ENCODE measurements around the gene SPO11. TPM values are rescaled to one million over a fixed set of nuclear protein-coding genes. Genes with fewer than 3 reads are reported as not detected.

SPO11 gene
- polyA plus RNA-seq, 1 donor from 2014 or later, result not detected

- TF ChIP-seq EP300 (conservative IDR thresholded peaks at IDR 0.05; ENCODE audit: poor library complexity, severe bottlenecking), result no peak
These were observed 2.7 kb upstream of the SPO11 start (continued) for GRCh38 chr20:57326667-57327455.

DNA sequence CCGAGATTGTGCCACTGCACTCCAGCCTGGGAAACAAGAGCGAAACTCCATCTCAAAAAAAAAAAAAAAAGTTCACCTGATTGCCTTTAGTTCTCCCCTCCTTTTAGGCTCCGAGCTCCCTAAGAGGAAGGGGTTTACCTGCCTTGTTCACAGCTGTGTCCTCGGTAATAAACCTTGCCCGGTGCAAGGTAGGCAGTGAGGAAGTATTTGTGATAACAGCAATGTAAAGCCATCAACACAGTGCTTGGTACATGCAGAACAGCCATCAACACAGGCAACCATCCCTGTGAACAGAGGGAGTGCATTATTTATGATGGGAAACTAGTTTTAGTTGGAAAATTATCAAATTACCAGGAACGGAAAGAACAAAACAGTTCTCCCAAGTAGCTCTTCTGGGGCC lies 1.8 kb upstream of the SPO11 start:
- no peaks in the 10 kb centered on the region for H3K79me2 ChIP-seq (replicated peaks; ENCODE audit: insufficient read depth, low read length)
- no peaks in the 10 kb centered on the region for H3F3A ChIP-seq (ENCODE audit: insufficient read depth, low read length, poor library complexity, severe bottlenecking)
- H3K4me3 ChIP-seq (ENCODE audit: low read length), result no peak overlapping the region
- no peak overlapping the region for H3K4me2 ChIP-seq (ENCODE audit: low read length)
- no peaks in the 10 kb centered on the region for H3K9me2 ChIP-seq (ENCODE audit: insufficient read depth, low read length)
- no peaks in the 10 kb centered on the region for H3K27me3 ChIP-seq (ENCODE audit: insufficient read depth, low read depth, low read length)
- no peak overlapping the region for H3K9ac ChIP-seq (ENCODE audit: low read length)
- H3K9me3 ChIP-seq (ENCODE audit: low read length), result no peaks in the 10 kb centered on the region
- H3K27ac ChIP-seq (ENCODE audit: low read length), result no peak overlapping the region
- no peaks in the 10 kb centered on the region for H3K36me3 ChIP-seq (ENCODE audit: insufficient read depth, low read length)
- no peaks in the 10 kb centered on the region for H4K20me1 ChIP-seq (ENCODE audit: insufficient read depth)
- no peak for TF ChIP-seq EZH2 (IDR thresholded peaks at IDR 0.05; ENCODE audit: borderline replicate concordance, insufficient read depth, low read length, poor library complexity, severe bottlenecking)
- TF ChIP-seq CTCF (IDR thresholded peaks at IDR 0.05; ENCODE audit: poor library complexity, severe bottlenecking), result no peak
- no peak for TF ChIP-seq MXI1 (conservative IDR thresholded peaks at IDR 0.05; ENCODE audit: poor library complexity, severe bottlenecking)
- TF ChIP-seq RAD21 (conservative IDR thresholded peaks at IDR 0.05), result no peak
- TF ChIP-seq EP300 (conservative IDR thresholded peaks at IDR 0.05; ENCODE audit: poor library complexity, severe bottlenecking), result no peak
- no peak for TF ChIP-seq TAF1 (IDR thresholded peaks at IDR 0.05; ENCODE audit: low read depth)
- TF ChIP-seq SMC3 (conservative IDR thresholded peaks at IDR 0.05; ENCODE audit: poor library complexity), result no peak
- TF ChIP-seq, protein P1, sequence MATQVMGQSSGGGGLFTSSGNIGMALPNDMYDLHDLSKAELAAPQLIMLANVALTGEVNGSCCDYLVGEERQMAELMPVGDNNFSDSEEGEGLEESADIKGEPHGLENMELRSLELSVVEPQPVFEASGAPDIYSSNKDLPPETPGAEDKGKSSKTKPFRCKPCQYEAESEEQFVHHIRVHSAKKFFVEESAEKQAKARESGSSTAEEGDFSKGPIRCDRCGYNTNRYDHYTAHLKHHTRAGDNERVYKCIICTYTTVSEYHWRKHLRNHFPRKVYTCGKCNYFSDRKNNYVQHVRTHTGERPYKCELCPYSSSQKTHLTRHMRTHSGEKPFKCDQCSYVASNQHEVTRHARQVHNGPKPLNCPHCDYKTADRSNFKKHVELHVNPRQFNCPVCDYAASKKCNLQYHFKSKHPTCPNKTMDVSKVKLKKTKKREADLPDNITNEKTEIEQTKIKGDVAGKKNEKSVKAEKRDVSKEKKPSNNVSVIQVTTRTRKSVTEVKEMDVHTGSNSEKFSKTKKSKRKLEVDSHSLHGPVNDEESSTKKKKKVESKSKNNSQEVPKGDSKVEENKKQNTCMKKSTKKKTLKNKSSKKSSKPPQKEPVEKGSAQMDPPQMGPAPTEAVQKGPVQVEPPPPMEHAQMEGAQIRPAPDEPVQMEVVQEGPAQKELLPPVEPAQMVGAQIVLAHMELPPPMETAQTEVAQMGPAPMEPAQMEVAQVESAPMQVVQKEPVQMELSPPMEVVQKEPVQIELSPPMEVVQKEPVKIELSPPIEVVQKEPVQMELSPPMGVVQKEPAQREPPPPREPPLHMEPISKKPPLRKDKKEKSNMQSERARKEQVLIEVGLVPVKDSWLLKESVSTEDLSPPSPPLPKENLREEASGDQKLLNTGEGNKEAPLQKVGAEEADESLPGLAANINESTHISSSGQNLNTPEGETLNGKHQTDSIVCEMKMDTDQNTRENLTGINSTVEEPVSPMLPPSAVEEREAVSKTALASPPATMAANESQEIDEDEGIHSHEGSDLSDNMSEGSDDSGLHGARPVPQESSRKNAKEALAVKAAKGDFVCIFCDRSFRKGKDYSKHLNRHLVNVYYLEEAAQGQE (IDR thresholded peaks at IDR 0.05; ENCODE audit: borderline replicate concordance), result no peak
- TF ChIP-seq POLR2AphosphoS5 (IDR thresholded peaks at IDR 0.05), result no peak
- H2AFZ ChIP-seq (ENCODE audit: low read depth, low read length), result no peak overlapping the region

DNA sequence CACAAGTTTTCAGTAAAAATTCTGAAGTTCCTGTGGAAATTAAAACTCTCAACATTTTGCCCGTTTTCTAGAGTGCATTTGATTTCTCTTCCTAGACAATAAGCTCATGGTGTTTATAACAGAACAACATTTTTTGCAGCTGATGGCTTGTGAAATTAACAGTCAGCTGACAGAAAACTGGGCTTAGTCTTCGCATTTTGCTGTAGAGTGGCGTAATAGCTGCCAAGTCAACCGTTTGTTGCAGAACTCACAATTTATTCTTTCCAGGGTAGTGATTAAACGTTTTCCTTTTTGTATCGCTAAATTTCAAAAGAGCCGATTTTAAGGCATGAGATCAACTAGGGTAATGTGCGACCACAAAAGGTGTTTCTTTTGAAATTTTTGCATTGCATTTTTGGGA lies 1.4 kb downstream of the SPO11 start:
- H3K27ac ChIP-seq (ENCODE audit: low read length), result no peak overlapping the region
- H3K4me3 ChIP-seq (ENCODE audit: low read length), result no peak overlapping the region
- H3K36me3 ChIP-seq (ENCODE audit: insufficient read depth, low read length), result no peaks in the 10 kb centered on the region
- H3K27me3 ChIP-seq (ENCODE audit: insufficient read depth, low read depth, low read length), result no peaks in the 10 kb centered on the region
- no peaks in the 10 kb centered on the region for H3F3A ChIP-seq (ENCODE audit: insufficient read depth, low read length, poor library complexity, severe bottlenecking)
- H2AFZ ChIP-seq (ENCODE audit: low read depth, low read length), result no peak overlapping the region
- H3K4me2 ChIP-seq (ENCODE audit: low read length), result no peak overlapping the region
- no peaks in the 10 kb centered on the region for H4K20me1 ChIP-seq (ENCODE audit: insufficient read depth)
- no peaks in the 10 kb centered on the region for H3K9me2 ChIP-seq (ENCODE audit: insufficient read depth, low read length)
- H3K9me3 ChIP-seq (ENCODE audit: low read length), result no peaks in the 10 kb centered on the region
- TF ChIP-seq, protein P1 (IDR thresholded peaks at IDR 0.05; ENCODE audit: borderline replicate concordance), result no peak
- no peak for TF ChIP-seq SMC3 (conservative IDR thresholded peaks at IDR 0.05; ENCODE audit: poor library complexity)
- H3K79me2 ChIP-seq (replicated peaks; ENCODE audit: insufficient read depth, low read length), result no peaks in the 10 kb centered on the region
- no peak overlapping the region for H3K9ac ChIP-seq (ENCODE audit: low read length)
